Kidney epithelial cell (primary cell): ENCODE results near the gene RANGAP1. TPM values are rescaled to one million over a fixed set of nuclear protein-coding genes. Genes with fewer than 3 reads are reported as not detected.

ENCODE experiments used
- DNase-seq: peaks from one replicate; pipeline ENCODE4 v3.0.0-alpha.2; 2010; ENCODE audit warnings: low read depth
- H3K27me3 ChIP-seq: 2 replicates; pipeline ENCODE4 v1.6.0; 2011; ENCODE audit warnings: low read length; ENCODE audit not compliant: control insufficient read depth, insufficient read depth
- H3K36me3 ChIP-seq: 2 replicates; pipeline ENCODE4 v1.5.1; 2011; ENCODE audit warnings: low read length; ENCODE audit not compliant: control insufficient read depth, insufficient read depth
- H3K4me3 ChIP-seq: 2 replicates; pipeline ENCODE4 v1.5.1; 2011; ENCODE audit warnings: low read depth, mild to moderate bottlenecking, control low read depth, low read length
- total RNA-seq: library from RNA; depleted of rRNA; stranded (reverse); fragments of >200 nt; gene quantifications from 2 replicates; pipeline ENCODE4 v1.2.3, GENCODE V29; 2015
- TF ChIP-seq, protein P1 (sequence below): IDR thresholded peaks from 2 replicates; pipeline ENCODE4 v1.5.1; 2011; ENCODE audit warnings: mild to moderate bottlenecking, moderate library complexity, low read length, control low read depth, inconsistent platforms; ENCODE audit not compliant: insufficient read depth, poor library complexity, severe bottlenecking

Gene RANGAP1
- total RNA-seq, 1 donor from 2014 or later: 131 TPM

DNA sequence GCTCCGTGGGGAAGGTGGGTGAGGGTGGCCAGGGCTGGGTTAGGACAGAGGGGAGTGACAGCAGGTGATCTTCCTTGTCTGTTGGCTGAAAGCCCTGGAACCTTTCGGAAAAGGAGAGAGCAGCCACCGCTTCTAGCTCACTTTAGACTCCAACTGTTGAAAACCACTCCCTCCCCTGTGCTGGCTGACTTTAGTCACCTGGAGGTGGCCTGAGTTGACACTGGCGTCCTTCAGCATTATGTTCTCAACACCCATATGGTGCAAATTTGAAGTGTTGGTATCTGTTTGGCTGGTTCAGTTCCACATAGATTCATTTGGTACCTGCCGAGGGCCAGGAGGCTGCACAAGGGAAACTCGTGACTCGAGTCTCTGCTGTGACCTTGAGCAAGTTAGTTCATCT is 44.2 kb upstream of the RANGAP1 start:
- Histone ChIP-seq H3K4me3 (no peak overlapping the region), H3K27me3 (no peaks in the 10 kb centered on the region), H3K36me3 (peaks cover 2% of the 10 kb centered on the region)
- DNase-seq: no peak
- TF ChIP-seq, protein P1, sequence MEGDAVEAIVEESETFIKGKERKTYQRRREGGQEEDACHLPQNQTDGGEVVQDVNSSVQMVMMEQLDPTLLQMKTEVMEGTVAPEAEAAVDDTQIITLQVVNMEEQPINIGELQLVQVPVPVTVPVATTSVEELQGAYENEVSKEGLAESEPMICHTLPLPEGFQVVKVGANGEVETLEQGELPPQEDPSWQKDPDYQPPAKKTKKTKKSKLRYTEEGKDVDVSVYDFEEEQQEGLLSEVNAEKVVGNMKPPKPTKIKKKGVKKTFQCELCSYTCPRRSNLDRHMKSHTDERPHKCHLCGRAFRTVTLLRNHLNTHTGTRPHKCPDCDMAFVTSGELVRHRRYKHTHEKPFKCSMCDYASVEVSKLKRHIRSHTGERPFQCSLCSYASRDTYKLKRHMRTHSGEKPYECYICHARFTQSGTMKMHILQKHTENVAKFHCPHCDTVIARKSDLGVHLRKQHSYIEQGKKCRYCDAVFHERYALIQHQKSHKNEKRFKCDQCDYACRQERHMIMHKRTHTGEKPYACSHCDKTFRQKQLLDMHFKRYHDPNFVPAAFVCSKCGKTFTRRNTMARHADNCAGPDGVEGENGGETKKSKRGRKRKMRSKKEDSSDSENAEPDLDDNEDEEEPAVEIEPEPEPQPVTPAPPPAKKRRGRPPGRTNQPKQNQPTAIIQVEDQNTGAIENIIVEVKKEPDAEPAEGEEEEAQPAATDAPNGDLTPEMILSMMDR: no peak

GRCh38 chr22:41327124-41327523 is 41.1 kb upstream of the RANGAP1 start:
- Histone ChIP-seq H3K36me3 (peaks cover 2% of the 10 kb centered on the region), H3K27me3 (no peaks in the 10 kb centered on the region), H3K4me3 (no peak overlapping the region)
- TF ChIP-seq, protein P1: no peak
- DNase-seq: no peak

GRCh38 chr22:41324821-41325528 is 39.0 kb upstream of the RANGAP1 start:
- TF ChIP-seq, protein P1: no peak
- DNase-seq: no peak
- H3K4me3 ChIP-seq: no peak overlapping the region
- no peaks in the 10 kb centered on the region for H3K27me3 ChIP-seq
- peaks cover 2% of the 10 kb centered on the region for H3K36me3 ChIP-seq

DNA sequence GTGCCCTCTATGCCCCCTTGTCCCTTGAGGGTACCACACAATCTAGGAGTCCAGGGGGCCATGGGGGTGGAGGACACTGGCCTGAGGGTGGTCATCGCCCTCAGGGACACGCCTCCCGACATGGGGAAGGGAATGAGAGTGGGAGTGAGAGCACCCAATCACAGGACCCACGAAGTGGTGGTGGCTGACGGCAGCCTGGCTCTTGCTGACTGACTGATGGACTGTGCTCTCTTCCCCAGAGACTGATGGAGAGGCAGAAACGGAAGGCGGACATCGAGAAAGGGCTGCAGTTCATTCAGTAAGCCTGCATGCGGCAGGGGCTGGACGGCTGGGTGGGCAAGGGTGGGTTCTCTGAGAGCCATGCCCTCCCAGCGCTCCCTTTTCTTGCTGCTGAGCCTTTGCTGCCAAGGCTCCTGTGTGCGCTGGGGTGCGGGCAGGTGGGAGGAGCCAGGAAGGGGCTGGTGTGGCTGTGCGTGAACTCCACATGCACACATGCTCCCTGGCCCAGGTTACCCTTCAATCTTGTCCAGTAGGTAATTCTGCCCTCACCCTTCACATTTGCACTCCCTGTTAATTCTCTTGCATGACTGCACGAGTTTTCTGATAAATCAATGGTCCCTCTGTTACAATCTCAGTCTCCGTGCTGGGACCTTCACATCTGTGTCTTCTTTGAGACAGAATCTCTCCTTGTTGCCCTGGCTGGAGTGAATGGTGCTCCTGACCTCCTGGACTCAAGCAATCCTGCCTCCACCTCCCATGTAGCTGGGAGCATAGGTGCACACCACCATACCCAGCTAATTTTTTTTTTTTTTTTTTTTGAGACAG is 34.6 kb upstream of the RANGAP1 start:
- H3K4me3 ChIP-seq: no peak overlapping the region
- H3K36me3 ChIP-seq: no peaks in the 10 kb centered on the region
- TF ChIP-seq, protein P1: no peak
- no peak for DNase-seq
- no peaks in the 10 kb centered on the region for H3K27me3 ChIP-seq

GRCh38 chr22:41315586-41315985 is 29.6 kb upstream of the RANGAP1 start:
- H3K27me3 ChIP-seq: no peaks in the 10 kb centered on the region
- DNase-seq: no peak
- TF ChIP-seq, protein P1: no peak
- no peak overlapping the region for H3K4me3 ChIP-seq
- H3K36me3 ChIP-seq: peaks cover 1% of the 10 kb centered on the region
